Measurements from ENCODE around the gene TNFSF13. TPM values are rescaled to one million over a fixed set of nuclear protein-coding genes. Genes with fewer than 3 reads are reported as not detected.

TNFSF13 gene
- polyA plus RNA-seq, 2 of the 4 experiments (the other 2 are of a cell fraction), result 0.61 to 1.0 TPM

DNA sequence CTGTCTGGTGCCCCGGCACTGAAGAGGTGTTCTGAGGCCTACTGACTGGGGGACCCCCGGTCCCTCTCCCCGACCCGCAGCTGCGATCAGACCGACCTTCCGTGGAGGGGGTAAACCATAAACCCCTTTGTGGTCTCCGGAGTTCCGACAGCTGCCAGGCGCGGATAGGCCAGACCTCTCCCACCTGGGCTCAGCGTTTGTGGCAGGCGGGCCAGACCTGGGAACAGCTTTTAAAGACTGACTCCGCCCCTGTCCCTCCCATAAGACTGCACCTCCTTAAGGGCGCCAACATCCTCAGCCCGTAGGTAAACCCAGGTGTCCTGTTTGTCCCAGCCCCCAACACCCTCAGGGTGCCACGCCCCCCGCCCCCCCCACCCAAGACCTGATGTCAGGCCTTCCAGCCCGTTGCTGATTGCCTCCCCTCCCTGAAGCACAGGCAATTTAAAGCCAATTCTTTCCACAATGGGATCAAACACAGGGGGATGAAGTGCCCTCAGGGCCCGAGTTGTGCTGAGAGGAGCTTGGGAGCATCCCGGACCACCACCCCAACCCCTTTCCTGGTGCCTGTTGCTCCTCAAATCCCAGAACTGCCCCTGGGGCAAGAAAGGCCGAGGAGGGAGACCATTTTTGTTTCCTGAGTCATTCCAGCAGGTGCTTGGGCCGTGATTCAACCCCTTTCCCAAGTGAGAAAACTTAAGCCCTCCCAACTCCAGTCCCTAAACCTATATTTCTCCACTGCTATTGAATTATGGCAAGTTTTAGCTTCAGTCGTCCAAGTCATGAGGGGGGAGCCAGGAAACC is 31.5 kb downstream of the TNFSF13 start, which contains the start of gene SOX15:
TSS of gene SOX15 (minus strand) at position 204 of the 801 bp plus-strand sequence. CDS start 418 bp downstream, outside the sequence.
- TF ChIP-seq JUN (IDR thresholded peaks at IDR 0.05) (peak in 1 of 2 experiments; percentile 33; a peak in 2 of 5 replicates), NFE2L2 (conservative IDR thresholded peaks at IDR 0.05; ENCODE audit: low read length) (no peak), FOSL2 (IDR thresholded peaks at IDR 0.05) (no peak), FOSL2 (CRISPR knock-in tag; IDR thresholded peaks at IDR 0.05) (peak; percentile 23; the same call in 1 of the 2 replicates)
- TF ChIP-seq, protein P1, sequence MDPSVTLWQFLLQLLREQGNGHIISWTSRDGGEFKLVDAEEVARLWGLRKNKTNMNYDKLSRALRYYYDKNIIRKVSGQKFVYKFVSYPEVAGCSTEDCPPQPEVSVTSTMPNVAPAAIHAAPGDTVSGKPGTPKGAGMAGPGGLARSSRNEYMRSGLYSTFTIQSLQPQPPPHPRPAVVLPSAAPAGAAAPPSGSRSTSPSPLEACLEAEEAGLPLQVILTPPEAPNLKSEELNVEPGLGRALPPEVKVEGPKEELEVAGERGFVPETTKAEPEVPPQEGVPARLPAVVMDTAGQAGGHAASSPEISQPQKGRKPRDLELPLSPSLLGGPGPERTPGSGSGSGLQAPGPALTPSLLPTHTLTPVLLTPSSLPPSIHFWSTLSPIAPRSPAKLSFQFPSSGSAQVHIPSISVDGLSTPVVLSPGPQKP (IDR thresholded peaks at IDR 0.05; ENCODE audit: low read depth, low read length), result no peak
- H3K4me2 ChIP-seq, result peak within 1 kb of the TSS; percentile 44
- ATAC-seq (peak; percentile 1 to 10; a peak in 1 of 6 replicates), DNase-seq (ENCODE audit: low read depth in 1 of 2, low spot score in 1 of 2) (no peak), FAIRE-seq (no peak)
- H3K27ac ChIP-seq, result peak within 1 kb of the TSS; percentile 50 to 78; a peak in 5 of 6 replicates
- ChIA-PET CTCF (interaction anchor here (0.6 to 12.1 kb wide), 23 partner anchors 11 to 234 kb away, joined by 3 to 184 read pairs (median 7); partner anchors contain the start of genes ATP1B2, CD68, DNAH2 and FXR2), POLR2A (interaction anchor here (0.8 to 3.0 kb wide), 5 partner anchors 10 to 97 kb away, joined by 3 to 16 read pairs (median 10); partner anchors contain the start of genes CD68, SAT2 and TP53)
- 68% methylated on average over 22 of the region's 24 CpGs for WGBS (ENCODE audit: missing lambda C conversion rate)
- H3K4me1 ChIP-seq, result peaks cover 31% of the 10 kb centered on the region
- no peak within 1 kb of the TSS for H3K4me3 ChIP-seq
- no peaks in the 10 kb centered on the region for H3K9me3 ChIP-seq

DNA sequence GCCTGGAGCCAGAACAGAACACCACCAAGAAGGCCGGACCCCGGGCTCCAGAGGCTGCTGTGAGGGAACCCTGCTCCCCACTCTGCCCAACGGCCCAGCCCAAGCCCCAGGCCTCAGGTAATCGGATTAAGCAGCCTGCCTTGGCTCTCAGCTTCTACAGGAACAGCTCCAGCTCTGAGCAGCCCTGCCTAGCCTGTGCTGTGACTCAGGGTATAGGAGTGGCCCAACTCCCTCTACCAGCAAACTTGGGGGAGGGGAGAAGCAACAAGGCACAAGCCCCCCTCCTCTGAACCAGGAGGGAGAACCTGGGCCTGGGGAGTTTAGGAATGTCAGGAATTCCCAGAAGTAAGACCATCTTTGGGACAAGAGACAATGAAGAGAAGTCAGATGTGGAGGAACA is 32.2 kb downstream of the TNFSF13 start:
- ATAC-seq, result peak; percentile 54
- no peak overlapping the region for H3K4me3 ChIP-seq
- peak overlapping the region; percentile 50 to 78; a peak in 5 of 6 replicates for H3K27ac ChIP-seq
- peaks cover 31% of the 10 kb centered on the region for H3K4me1 ChIP-seq
- no peak for FAIRE-seq
- peak overlapping the region; percentile 44 for H3K4me2 ChIP-seq
- ChIA-PET POLR2A (interaction anchor here (1.9 to 3.0 kb wide), 3 partner anchors 11 to 97 kb away, joined by 10 to 16 read pairs (median 12); partner anchors contain the start of genes CD68 and TP53), CTCF (interaction anchor here (1.3 to 12.1 kb wide), 7 partner anchors 13 to 235 kb away, joined by 3 to 184 read pairs (median 21); partner anchors contain the start of genes CD68, DNAH2, FXR2 and TP53)
- DNase-seq (ENCODE audit: low read depth in 1 of 2, low spot score in 1 of 2), result peak; percentile 44 to 69
- TF ChIP-seq, protein P2, sequence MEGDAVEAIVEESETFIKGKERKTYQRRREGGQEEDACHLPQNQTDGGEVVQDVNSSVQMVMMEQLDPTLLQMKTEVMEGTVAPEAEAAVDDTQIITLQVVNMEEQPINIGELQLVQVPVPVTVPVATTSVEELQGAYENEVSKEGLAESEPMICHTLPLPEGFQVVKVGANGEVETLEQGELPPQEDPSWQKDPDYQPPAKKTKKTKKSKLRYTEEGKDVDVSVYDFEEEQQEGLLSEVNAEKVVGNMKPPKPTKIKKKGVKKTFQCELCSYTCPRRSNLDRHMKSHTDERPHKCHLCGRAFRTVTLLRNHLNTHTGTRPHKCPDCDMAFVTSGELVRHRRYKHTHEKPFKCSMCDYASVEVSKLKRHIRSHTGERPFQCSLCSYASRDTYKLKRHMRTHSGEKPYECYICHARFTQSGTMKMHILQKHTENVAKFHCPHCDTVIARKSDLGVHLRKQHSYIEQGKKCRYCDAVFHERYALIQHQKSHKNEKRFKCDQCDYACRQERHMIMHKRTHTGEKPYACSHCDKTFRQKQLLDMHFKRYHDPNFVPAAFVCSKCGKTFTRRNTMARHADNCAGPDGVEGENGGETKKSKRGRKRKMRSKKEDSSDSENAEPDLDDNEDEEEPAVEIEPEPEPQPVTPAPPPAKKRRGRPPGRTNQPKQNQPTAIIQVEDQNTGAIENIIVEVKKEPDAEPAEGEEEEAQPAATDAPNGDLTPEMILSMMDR (IDR thresholded peaks at IDR 0.05), result no peak
- TF ChIP-seq, protein P3, sequence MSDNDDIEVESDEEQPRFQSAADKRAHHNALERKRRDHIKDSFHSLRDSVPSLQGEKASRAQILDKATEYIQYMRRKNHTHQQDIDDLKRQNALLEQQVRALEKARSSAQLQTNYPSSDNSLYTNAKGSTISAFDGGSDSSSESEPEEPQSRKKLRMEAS (IDR thresholded peaks at IDR 0.05), result peak; percentile 24; the same call in 1 of the 2 replicates
- 0 out of 5 replicates have a peak, but pooled peaks of 1 of the 2 experiments have one; percentile 26 for TF ChIP-seq JUN (IDR thresholded peaks at IDR 0.05)
- TF ChIP-seq, protein P4, sequence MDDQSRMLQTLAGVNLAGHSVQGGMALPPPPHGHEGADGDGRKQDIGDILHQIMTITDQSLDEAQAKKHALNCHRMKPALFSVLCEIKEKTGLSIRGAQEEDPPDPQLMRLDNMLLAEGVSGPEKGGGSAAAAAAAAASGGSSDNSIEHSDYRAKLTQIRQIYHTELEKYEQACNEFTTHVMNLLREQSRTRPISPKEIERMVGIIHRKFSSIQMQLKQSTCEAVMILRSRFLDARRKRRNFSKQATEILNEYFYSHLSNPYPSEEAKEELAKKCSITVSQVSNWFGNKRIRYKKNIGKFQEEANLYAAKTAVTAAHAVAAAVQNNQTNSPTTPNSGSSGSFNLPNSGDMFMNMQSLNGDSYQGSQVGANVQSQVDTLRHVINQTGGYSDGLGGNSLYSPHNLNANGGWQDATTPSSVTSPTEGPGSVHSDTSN (IDR thresholded peaks at IDR 0.05), result peak; percentile 34; the same call in 1 of the 2 replicates
- WGBS (ENCODE audit: missing lambda C conversion rate), result 62% methylated on average over 4 of the region's 4 CpGs
- no peaks in the 10 kb centered on the region for H3K9me3 ChIP-seq

DNA sequence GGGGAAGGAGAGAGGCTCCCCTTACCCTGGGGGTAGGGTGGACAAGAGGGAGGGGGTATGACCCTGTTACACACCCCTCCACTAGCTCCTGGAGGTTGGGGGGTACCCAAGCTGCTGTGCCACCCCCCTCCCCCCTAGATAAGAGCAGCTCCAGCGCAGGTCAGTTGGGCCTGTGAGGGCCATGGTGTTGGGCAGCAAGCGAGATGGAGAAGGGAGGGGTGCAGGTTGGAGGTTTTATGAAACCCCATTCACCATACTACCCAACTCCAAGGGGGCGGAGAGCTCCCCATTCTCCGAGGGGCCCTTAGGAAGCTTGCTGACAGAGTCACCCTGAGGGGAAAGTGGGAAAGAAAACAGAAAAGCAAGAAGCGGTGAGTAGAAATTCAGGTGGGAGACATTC is 33.0 kb downstream of the TNFSF13 start:
- WGBS (ENCODE audit: missing lambda C conversion rate), result 91% methylated on average over 5 of the region's 5 CpGs
- POLR2A ChIA-PET, result interaction anchor here (1.9 kb wide), 1 partner anchor 96 kb away, joined by 10 read pairs; the partner anchor contains the start of gene TP53

More for the DNA sequence above, 33.0 kb downstream of the TNFSF13 start:
- H3K4me1 ChIP-seq, result peaks cover 30% of the 10 kb centered on the region
- CTCF ChIA-PET, result interaction anchor here (0.6 to 5.5 kb wide), 7 partner anchors 8 to 125 kb away, joined by 3 to 38 read pairs (median 5); partner anchors contain the start of genes CD68, MPDU1, TP53 and WRAP53
- H3K4me3 ChIP-seq, result no peak overlapping the region
- no peak overlapping the region; the same call in 2 of the 3 replicates for H3K4me2 ChIP-seq
- DNase-seq (ENCODE audit: low read depth in 1 of 2, low spot score in 1 of 2) (no peak), FAIRE-seq (no peak), ATAC-seq (no peak)
- H3K27ac ChIP-seq, result peak overlapping the region in 1 of 2 experiments; percentile 78; a peak in 4 of 6 replicates
- TF ChIP-seq EHMT2 (IDR thresholded peaks at IDR 0.05; ENCODE audit: low read depth) (no peak), POLR2AphosphoS2 (conservative IDR thresholded peaks at IDR 0.05; ENCODE audit: low read length) (0 out of 2 replicates have a peak, but pooled peaks have one; percentile 44)
- H3K9me3 ChIP-seq, result no peaks in the 10 kb centered on the region
